ENCODE results near the gene GLP2R.

GLP2R gene

DNA sequence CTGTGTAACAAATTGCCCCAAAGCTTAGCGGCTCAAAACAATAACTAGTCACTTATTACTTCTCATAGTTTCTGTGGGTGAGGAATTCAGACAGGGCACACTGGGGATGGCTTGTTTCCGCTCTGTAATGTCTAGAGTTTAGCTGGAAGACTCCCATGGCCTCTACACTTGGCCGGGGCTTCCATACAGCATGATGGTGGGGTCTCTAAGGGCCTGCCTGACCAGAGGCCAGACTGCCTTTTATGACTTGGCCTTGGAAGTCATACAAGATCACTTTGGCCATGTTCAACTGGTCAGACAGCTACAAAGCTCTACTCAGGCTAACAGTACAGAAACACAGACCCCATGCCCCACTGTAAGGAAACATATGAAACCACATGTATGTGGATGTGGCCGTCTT is 8.2 kb downstream of the GLP2R start:
- H3K27me3 ChIP-seq (ENCODE audit: insufficient read depth, poor library complexity, severe bottlenecking), result no peaks in the 10 kb centered on the region
- no peak for TF ChIP-seq POLR2AphosphoS5 (IDR thresholded peaks at IDR 0.05; ENCODE audit: low read depth)
- TF ChIP-seq, protein P1, sequence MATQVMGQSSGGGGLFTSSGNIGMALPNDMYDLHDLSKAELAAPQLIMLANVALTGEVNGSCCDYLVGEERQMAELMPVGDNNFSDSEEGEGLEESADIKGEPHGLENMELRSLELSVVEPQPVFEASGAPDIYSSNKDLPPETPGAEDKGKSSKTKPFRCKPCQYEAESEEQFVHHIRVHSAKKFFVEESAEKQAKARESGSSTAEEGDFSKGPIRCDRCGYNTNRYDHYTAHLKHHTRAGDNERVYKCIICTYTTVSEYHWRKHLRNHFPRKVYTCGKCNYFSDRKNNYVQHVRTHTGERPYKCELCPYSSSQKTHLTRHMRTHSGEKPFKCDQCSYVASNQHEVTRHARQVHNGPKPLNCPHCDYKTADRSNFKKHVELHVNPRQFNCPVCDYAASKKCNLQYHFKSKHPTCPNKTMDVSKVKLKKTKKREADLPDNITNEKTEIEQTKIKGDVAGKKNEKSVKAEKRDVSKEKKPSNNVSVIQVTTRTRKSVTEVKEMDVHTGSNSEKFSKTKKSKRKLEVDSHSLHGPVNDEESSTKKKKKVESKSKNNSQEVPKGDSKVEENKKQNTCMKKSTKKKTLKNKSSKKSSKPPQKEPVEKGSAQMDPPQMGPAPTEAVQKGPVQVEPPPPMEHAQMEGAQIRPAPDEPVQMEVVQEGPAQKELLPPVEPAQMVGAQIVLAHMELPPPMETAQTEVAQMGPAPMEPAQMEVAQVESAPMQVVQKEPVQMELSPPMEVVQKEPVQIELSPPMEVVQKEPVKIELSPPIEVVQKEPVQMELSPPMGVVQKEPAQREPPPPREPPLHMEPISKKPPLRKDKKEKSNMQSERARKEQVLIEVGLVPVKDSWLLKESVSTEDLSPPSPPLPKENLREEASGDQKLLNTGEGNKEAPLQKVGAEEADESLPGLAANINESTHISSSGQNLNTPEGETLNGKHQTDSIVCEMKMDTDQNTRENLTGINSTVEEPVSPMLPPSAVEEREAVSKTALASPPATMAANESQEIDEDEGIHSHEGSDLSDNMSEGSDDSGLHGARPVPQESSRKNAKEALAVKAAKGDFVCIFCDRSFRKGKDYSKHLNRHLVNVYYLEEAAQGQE (IDR thresholded peaks at IDR 0.05; ENCODE audit: insufficient replicate concordance, low read depth), result no peak
- no peak for TF ChIP-seq GABPA (IDR thresholded peaks at IDR 0.05; ENCODE audit: low read depth)
- TF ChIP-seq SPI1 (IDR thresholded peaks at IDR 0.05; ENCODE audit: borderline replicate concordance, low read depth), result no peak
- TF ChIP-seq, protein P2, sequence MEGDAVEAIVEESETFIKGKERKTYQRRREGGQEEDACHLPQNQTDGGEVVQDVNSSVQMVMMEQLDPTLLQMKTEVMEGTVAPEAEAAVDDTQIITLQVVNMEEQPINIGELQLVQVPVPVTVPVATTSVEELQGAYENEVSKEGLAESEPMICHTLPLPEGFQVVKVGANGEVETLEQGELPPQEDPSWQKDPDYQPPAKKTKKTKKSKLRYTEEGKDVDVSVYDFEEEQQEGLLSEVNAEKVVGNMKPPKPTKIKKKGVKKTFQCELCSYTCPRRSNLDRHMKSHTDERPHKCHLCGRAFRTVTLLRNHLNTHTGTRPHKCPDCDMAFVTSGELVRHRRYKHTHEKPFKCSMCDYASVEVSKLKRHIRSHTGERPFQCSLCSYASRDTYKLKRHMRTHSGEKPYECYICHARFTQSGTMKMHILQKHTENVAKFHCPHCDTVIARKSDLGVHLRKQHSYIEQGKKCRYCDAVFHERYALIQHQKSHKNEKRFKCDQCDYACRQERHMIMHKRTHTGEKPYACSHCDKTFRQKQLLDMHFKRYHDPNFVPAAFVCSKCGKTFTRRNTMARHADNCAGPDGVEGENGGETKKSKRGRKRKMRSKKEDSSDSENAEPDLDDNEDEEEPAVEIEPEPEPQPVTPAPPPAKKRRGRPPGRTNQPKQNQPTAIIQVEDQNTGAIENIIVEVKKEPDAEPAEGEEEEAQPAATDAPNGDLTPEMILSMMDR (IDR thresholded peaks at IDR 0.05; ENCODE audit: insufficient read depth, low read length), result no peak
- no peak overlapping the region for H3K27ac ChIP-seq (replicated peaks)
- no peak overlapping the region for H3K4me3 ChIP-seq (replicated peaks; ENCODE audit: insufficient read depth, low read length)
- no peak for DNase-seq (ENCODE audit: low read depth in 1 of 2, low spot score in 1 of 2)

DNA sequence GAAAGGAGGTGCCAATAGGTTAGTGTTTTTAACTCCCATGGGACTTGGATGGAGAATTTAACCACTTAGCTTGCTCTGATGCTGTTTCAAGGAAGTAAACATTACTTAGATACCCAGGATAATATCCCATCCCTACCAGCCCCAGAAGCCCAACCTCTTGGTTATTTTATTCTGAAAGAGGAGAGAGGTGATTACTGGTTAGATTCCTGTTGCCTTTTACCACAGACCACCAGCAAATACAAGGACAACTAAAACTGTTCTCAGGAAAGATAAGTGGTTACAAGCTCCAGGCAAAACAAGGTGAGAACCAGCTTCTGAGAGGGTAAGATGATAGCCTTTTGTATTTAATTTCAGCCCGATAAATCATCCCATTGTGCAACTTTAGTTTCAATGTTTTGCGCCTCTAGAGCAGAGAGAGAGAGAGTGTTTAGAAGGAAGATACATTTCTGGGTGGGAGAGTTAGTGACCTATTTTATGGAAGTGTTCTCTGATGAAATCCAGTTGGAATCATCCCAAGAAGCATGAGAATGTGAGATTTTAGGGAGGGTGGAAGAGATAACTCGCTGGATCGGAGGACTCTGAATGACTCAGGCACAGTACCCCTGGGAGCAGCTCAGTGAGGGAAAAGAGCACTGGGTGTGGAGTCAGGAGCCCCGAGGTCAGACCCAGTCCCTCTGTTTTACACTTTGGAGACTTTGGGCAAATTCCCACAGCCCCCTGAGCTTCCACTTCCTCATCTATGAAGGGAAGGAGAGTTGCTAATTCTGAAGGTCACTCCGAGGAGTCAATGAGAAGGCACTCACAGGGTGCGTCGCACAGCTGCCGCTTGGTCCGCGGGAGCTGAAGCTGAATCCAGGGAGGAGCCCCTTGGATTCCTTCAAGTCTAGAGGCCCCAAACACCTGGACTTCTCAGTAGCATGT is 12.1 kb downstream of the GLP2R start:
- TF ChIP-seq SPI1 (IDR thresholded peaks at IDR 0.05; ENCODE audit: borderline replicate concordance, low read depth) (no peak), GABPA (IDR thresholded peaks at IDR 0.05; ENCODE audit: low read depth) (no peak), POLR2AphosphoS5 (IDR thresholded peaks at IDR 0.05; ENCODE audit: low read depth) (no peak)
- TF ChIP-seq, protein P1 (IDR thresholded peaks at IDR 0.05; ENCODE audit: insufficient replicate concordance, low read depth), result no peak
- TF ChIP-seq, protein P2 (IDR thresholded peaks at IDR 0.05; ENCODE audit: insufficient read depth, low read length), result no peak
- no peaks in the 10 kb centered on the region for H3K27me3 ChIP-seq (ENCODE audit: insufficient read depth, poor library complexity, severe bottlenecking)
- no peak overlapping the region for H3K27ac ChIP-seq (replicated peaks)
- no peak overlapping the region for H3K4me3 ChIP-seq (replicated peaks; ENCODE audit: insufficient read depth, low read length)
- DNase-seq (ENCODE audit: low read depth in 1 of 2, low spot score in 1 of 2), result no peak

DNA sequence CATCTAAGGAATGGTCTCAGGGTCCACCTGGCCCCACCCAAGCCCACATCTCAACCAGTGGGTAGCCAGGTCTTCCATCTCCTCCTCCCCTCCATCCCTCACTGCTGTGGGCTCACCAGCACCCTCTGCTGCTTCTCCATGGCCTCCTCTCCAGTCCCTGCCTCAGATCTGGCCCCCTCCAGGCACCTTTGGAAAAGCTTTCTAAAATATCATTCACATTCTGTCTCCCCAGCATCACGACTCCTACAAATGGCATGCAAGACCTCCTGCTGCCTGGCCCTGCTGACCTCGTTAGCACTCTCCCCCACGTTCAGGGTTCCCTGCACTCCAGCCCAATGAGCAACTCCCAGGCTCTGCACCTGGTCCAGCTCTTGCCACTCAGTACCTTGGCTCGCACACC is 13.7 kb downstream of the GLP2R start:
- Histone ChIP-seq H3K27me3 (ENCODE audit: insufficient read depth, poor library complexity, severe bottlenecking) (no peaks in the 10 kb centered on the region), H3K27ac (replicated peaks) (no peak overlapping the region), H3K4me3 (replicated peaks; ENCODE audit: insufficient read depth, low read length) (no peak overlapping the region)
- TF ChIP-seq, protein P1 (IDR thresholded peaks at IDR 0.05; ENCODE audit: insufficient replicate concordance, low read depth), result no peak
- TF ChIP-seq POLR2AphosphoS5 (IDR thresholded peaks at IDR 0.05; ENCODE audit: low read depth) (no peak), GABPA (IDR thresholded peaks at IDR 0.05; ENCODE audit: low read depth) (no peak), SPI1 (IDR thresholded peaks at IDR 0.05; ENCODE audit: borderline replicate concordance, low read depth) (no peak)
- TF ChIP-seq, protein P2 (IDR thresholded peaks at IDR 0.05; ENCODE audit: insufficient read depth, low read length), result no peak
- no peak for DNase-seq (ENCODE audit: low read depth in 1 of 2, low spot score in 1 of 2)
